CD4-positive, alpha-beta T cell treated with Interleukin-17A for 1 hour (primary cell): ENCODE results near the gene HORMAD2.
"Not testable (repeated sequence)": the region's sequence is repeated elsewhere in the genome, so short reads cannot be mapped to it uniquely, and the experiment has no call there.

ENCODE experiments used
- DNase-seq: peaks from one replicate; pipeline ENCODE4 v3.0.0-alpha.2; 2020

The HORMAD2 gene

GRCh38 chr22:30057375-30057774, 22.9 kb upstream of the HORMAD2 start:
- no peak for DNase-seq

- not testable (repeated sequence) for DNase-seq
Measured at GRCh38 chr22:30059346-30060020, 20.8 kb upstream of the HORMAD2 start.

- DNase-seq, result not testable (repeated sequence)
Measured at GRCh38 chr22:30061094-30061493, 19.2 kb upstream of the HORMAD2 start.

GRCh38 chr22:30062259-30062658, 18.0 kb upstream of the HORMAD2 start:
- no peak for DNase-seq

- no peak for DNase-seq
Measured at GRCh38 chr22:30062950-30063349, 17.3 kb upstream of the HORMAD2 start.

GRCh38 chr22:30064172-30064571, 16.1 kb upstream of the HORMAD2 start:
- no peak for DNase-seq

- no peak for DNase-seq
Measured at GRCh38 chr22:30073743-30074142, 6.5 kb upstream of the HORMAD2 start.

GRCh38 chr22:30074147-30074546, 6.1 kb upstream of the HORMAD2 start:
- DNase-seq, result no peak

GRCh38 chr22:30074994-30075393, 5.3 kb upstream of the HORMAD2 start:
- DNase-seq, result no peak

GRCh38 chr22:30077279-30077880, 2.9 kb upstream of the HORMAD2 start:
- no peak for DNase-seq

GRCh38 chr22:30078320-30079311, 1.6 kb upstream of the HORMAD2 start:
- DNase-seq, result peak; percentile 26

GRCh38 chr22:30080805-30081204, 541 bp downstream of the HORMAD2 start:
- no peak for DNase-seq

GRCh38 chr22:30086496-30086895, 6.2 kb downstream of the HORMAD2 start:
- no peak for DNase-seq

GRCh38 chr22:30087037-30087436, 6.8 kb downstream of the HORMAD2 start:
- not testable (repeated sequence) for DNase-seq

GRCh38 chr22:30087611-30088010, 7.3 kb downstream of the HORMAD2 start:
- DNase-seq, result no peak

- no peak for DNase-seq
Measured at GRCh38 chr22:30088468-30088867, 8.2 kb downstream of the HORMAD2 start.

GRCh38 chr22:30089655-30089974, 9.4 kb downstream of the HORMAD2 start:
- no peak for DNase-seq

- DNase-seq, result no peak
Measured at GRCh38 chr22:30092686-30093085, 12.4 kb downstream of the HORMAD2 start.

GRCh38 chr22:30094804-30095203, 14.5 kb downstream of the HORMAD2 start:
- no peak for DNase-seq

- DNase-seq, result no peak
Measured at GRCh38 chr22:30097861-30098260, 17.6 kb downstream of the HORMAD2 start.

GRCh38 chr22:30100770-30101169, 20.5 kb downstream of the HORMAD2 start:
- DNase-seq, result peak; percentile 10

GRCh38 chr22:30104501-30105156, 24.4 kb downstream of the HORMAD2 start:
- peak; percentile 32 for DNase-seq

GRCh38 chr22:30105483-30105882, 25.2 kb downstream of the HORMAD2 start:
- DNase-seq, result no peak
